Upper lobe of left lung (tissue), 4 donors: ENCODE data around the gene AHCYL2.

Source experiments
- EP300 ChIP-seq, 4 donors: sonication (generic); formaldehyde crosslinking; IDR thresholded peaks; one replicate each; pipeline ENCODE4 v1.5.1; 2017; ENCODE audit warnings: antibody characterized with exemption in 4 of 4, control low read depth in 2 of 4
- POLR2A ChIP-seq, 4 donors: fragments of 450-650 bp; IDR thresholded peaks; one replicate each; pipeline ENCODE4 v1.5.1; 2016 to 2017; ENCODE audit warnings: antibody characterized with exemption in 4 of 4, mild to moderate bottlenecking in 2 of 4
- TF ChIP-seq, protein P1 (sequence below), 6 experiments: fragments of 450-650 bp in 4 of 6; fragments of 200-600 bp in 2 of 6; sonication (generic) in 2 of 6; IDR thresholded peaks; one replicate each; pipeline ENCODE4 v1.5.1; 2016 to 2019; ENCODE audit warnings: antibody characterized with exemption in 6 of 6

DNA sequence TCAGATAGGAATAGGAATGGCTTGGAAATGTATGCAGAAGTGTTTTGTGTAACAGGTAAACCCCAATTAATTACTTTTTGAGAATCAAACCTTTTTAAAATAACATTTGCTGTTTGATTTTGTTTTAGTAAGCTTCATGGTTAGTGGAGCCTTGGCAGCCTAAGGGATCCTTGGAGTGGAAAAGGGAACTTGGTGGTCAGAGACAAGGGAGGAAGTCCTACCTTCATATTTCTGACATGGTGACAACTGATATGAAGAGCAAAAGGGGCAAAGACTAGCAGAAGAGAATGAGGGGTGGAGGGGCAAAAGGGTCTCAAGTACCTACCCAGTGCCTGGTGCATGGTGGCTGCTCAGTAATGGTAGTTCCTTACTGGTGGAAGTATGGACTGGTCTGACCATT is 32.3 kb downstream of the AHCYL2 start:
- TF ChIP-seq, protein P1, sequence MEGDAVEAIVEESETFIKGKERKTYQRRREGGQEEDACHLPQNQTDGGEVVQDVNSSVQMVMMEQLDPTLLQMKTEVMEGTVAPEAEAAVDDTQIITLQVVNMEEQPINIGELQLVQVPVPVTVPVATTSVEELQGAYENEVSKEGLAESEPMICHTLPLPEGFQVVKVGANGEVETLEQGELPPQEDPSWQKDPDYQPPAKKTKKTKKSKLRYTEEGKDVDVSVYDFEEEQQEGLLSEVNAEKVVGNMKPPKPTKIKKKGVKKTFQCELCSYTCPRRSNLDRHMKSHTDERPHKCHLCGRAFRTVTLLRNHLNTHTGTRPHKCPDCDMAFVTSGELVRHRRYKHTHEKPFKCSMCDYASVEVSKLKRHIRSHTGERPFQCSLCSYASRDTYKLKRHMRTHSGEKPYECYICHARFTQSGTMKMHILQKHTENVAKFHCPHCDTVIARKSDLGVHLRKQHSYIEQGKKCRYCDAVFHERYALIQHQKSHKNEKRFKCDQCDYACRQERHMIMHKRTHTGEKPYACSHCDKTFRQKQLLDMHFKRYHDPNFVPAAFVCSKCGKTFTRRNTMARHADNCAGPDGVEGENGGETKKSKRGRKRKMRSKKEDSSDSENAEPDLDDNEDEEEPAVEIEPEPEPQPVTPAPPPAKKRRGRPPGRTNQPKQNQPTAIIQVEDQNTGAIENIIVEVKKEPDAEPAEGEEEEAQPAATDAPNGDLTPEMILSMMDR (IDR thresholded peaks at IDR 0.05): no peak
- TF ChIP-seq EP300 (IDR thresholded peaks at IDR 0.05) (no peak), POLR2A (IDR thresholded peaks at IDR 0.05) (no peak)
